Measurements from ENCODE around the gene YIPF4.

DNA sequence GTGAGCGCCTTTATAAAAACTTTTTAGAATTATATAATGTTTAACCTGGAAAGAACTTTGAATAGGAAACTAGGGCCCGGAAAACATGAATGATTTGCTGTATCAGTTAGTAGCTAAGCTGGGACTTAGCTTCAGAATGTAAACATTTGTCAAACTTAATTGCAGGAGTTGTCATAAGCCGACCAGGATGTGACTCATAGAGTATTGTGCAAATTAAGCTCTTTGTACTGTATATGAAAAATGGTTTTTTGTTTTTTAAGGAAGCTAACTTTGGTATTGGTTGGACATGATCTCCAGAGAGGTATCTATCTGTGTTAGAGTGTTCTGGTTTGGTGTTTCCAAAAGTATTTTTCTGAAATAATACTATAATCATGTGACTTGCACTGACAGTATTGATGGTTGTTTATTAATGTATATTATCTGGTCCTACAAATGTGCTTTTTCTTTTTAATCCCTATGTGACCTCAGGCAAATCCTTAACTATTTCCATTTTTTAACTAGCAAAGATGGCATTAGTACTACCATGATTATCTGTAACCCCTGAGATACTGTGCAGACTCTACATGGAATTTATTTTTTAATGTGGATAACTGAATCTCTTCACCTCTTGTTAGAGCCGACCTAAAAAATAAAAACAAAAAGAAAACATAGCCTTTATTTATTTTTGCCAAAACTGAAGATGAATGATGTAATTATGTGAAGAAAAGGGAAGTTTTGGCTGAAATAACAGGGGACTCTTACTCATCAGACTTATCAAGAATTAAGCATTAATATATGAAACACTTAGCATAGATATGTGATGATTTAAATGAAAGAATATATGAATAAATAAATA, 11.7 kb downstream of the YIPF4 start:
- TF ChIP-seq RAD21 (IDR thresholded peaks at IDR 0.05; ENCODE audit: low read depth) (no peak), ZBTB7A (IDR thresholded peaks at IDR 0.05; ENCODE audit: low read depth) (no peak), EP300 (IDR thresholded peaks at IDR 0.05; ENCODE audit: borderline replicate concordance) (no peak), FOXM1 (IDR thresholded peaks at IDR 0.05; ENCODE audit: borderline replicate concordance, low read depth) (no peak), MAX (IDR thresholded peaks at IDR 0.05) (no peak), YY1 (IDR thresholded peaks at IDR 0.05; ENCODE audit: low read depth) (no peak), REST (IDR thresholded peaks at IDR 0.05; ENCODE audit: low read depth) (no peak), TAF1 (IDR thresholded peaks at IDR 0.05; ENCODE audit: low read depth) (no peak), TCF12 (IDR thresholded peaks at IDR 0.05; ENCODE audit: low read depth) (no peak), EGR1 (IDR thresholded peaks at IDR 0.05) (no peak)
- TF ChIP-seq, protein P1, sequence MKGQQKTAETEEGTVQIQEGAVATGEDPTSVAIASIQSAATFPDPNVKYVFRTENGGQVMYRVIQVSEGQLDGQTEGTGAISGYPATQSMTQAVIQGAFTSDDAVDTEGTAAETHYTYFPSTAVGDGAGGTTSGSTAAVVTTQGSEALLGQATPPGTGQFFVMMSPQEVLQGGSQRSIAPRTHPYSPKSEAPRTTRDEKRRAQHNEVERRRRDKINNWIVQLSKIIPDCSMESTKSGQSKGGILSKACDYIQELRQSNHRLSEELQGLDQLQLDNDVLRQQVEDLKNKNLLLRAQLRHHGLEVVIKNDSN (IDR thresholded peaks at IDR 0.05): no peak
